Uterus (tissue), 4 donors: ENCODE measurements around the gene ZNF410. TPM values are rescaled to one million over a fixed set of nuclear protein-coding genes. Genes with fewer than 3 reads are reported as not detected.

Experiments
- DNase-seq, 2 donors: peaks; one replicate each; pipeline ENCODE4 v3.0.0-alpha.2; 2019 to 2020
- H3K27ac ChIP-seq, 2 donors: fragments of 200-600 bp; sonication (generic); 1 replicate in 1 of 2; 2 replicates in 1 of 2; pipeline ENCODE4 v1.5.1; 2016 to 2018
- H3K27me3 ChIP-seq, 2 donors: fragments of 200-600 bp; sonication (generic); one replicate each; pipeline ENCODE4 v1.5.1; 2018 to 2019; ENCODE audit warnings: control low read depth in 1 of 2
- H3K36me3 ChIP-seq, 2 donors: fragments of 200-600 bp; sonication (generic); one replicate each; pipeline ENCODE4 v1.5.1; 2019; ENCODE audit warnings: control low read depth in 1 of 2
- H3K4me1 ChIP-seq, 2 donors: fragments of 200-600 bp; sonication (generic); one replicate each; pipeline ENCODE4 v1.5.1; 2018 to 2019; ENCODE audit warnings: control low read depth in 1 of 2
- H3K4me3 ChIP-seq, 2 donors: fragments of 200-600 bp; sonication (generic); 1 replicate in 1 of 2; 2 replicates in 1 of 2; pipeline ENCODE4 v1.5.1; 2018 to 2019; ENCODE audit warnings: mild to moderate bottlenecking in 1 of 2
- H3K9me3 ChIP-seq, 2 donors: fragments of 200-600 bp; sonication (generic); one replicate each; pipeline ENCODE4 v1.5.1; 2019; ENCODE audit warnings: control low read depth in 1 of 2
- POLR2A ChIP-seq, 2 donors: fragments of 450-650 bp; IDR thresholded peaks; one replicate each; pipeline ENCODE4 v1.6.1; 2016; ENCODE audit warnings: antibody characterized with exemption in 2 of 2, mild to moderate bottlenecking in 1 of 2, moderate library complexity in 1 of 2
- intact Hi-C: fragments of 100-400 bp; cut with DNase I; formaldehyde crosslinking; loops from one replicate; pipeline ENCODE4 v1.15.1; 2023; ENCODE audit warnings: low total_unique reads
- total RNA-seq, 4 donors: library from RNA; depleted of rRNA in 3 of 4; stranded (reverse); fragments of >200 nt in 3 of 4; gene quantifications; one replicate each; pipeline versions ENCODE4 v1.1.0 to v1.2.4, GENCODE V29; 2014 to 2023
- TF ChIP-seq, protein P1 (sequence below), 4 experiments: fragments of 200-600 bp in 2 of 4; fragments of 450-650 bp in 2 of 4; sonication (generic) in 2 of 4; IDR thresholded peaks; one replicate each; pipeline ENCODE4 v1.5.1; 2016 to 2019; ENCODE audit warnings: antibody characterized with exemption in 4 of 4, mild to moderate bottlenecking in 2 of 4, moderate library complexity in 1 of 4
- donor health status: DM: yes; HTN: yes; CAD: no.

ZNF410 gene
- total RNA-seq, 4 donors from 2014 or later, result 48.8 to 93.7 (median 58.2) TPM

DNA sequence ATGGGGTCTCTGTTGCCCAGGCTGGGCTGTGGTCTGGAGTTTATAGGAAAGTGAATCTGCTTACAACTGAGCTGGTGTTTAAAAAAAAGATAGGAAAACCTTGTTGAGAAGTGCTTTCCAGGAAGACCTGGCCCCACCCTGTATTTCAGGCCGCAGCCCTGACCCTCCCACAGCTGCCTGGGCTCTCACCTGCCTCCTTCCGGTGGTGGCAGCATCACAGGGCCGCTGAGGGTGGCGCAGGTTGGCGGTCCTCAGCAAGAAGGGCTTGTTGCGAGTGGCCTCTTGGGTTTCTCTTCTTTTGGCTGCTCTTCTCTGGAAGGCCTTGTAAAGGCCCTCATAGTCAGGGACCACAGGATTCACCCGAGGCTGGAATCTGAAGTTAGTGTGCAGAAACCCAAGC, 55.5 kb downstream of the ZNF410 start:
- Histone ChIP-seq H3K9me3 (no peaks in the 10 kb centered on the region), H3K27me3 (no peaks in the 10 kb centered on the region), H3K27ac (no peak overlapping the region), H3K36me3 (no peaks in the 10 kb centered on the region), H3K4me3 (no peak overlapping the region), H3K4me1 (no peaks in the 10 kb centered on the region)
- no peak for DNase-seq
- TF ChIP-seq, protein P1, sequence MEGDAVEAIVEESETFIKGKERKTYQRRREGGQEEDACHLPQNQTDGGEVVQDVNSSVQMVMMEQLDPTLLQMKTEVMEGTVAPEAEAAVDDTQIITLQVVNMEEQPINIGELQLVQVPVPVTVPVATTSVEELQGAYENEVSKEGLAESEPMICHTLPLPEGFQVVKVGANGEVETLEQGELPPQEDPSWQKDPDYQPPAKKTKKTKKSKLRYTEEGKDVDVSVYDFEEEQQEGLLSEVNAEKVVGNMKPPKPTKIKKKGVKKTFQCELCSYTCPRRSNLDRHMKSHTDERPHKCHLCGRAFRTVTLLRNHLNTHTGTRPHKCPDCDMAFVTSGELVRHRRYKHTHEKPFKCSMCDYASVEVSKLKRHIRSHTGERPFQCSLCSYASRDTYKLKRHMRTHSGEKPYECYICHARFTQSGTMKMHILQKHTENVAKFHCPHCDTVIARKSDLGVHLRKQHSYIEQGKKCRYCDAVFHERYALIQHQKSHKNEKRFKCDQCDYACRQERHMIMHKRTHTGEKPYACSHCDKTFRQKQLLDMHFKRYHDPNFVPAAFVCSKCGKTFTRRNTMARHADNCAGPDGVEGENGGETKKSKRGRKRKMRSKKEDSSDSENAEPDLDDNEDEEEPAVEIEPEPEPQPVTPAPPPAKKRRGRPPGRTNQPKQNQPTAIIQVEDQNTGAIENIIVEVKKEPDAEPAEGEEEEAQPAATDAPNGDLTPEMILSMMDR (IDR thresholded peaks at IDR 0.05), result no peak
- no peak for TF ChIP-seq POLR2A (IDR thresholded peaks at IDR 0.05)
- intact Hi-C loops, result no loop called here

DNA sequence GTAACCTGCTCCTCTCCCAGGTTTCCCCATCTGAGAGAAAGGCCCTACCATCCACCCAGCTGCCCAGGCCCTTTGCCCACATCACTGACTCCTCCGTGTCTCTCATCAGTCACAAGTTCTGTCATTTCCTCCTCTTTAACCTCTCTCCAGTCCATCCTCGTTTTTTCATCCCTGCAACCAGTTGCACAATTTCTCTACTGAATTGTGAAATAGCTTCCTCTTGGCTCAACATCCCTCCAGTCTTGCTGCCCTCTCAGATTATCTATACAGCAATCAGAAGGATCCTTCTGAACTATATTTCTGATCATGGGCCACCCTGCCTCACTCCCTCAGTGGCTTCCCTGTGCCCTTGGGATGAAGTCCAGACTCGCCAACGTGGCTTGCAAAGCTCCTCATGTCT, 56.4 kb downstream of the ZNF410 start:
- Histone ChIP-seq H3K9me3 (no peaks in the 10 kb centered on the region), H3K27ac (peak overlapping the region in 1 of 2 donors; percentile 10), H3K4me1 (no peaks in the 10 kb centered on the region), H3K27me3 (no peaks in the 10 kb centered on the region), H3K4me3 (no peak overlapping the region), H3K36me3 (no peaks in the 10 kb centered on the region)
- peak in 1 of 2 donors; percentile 28 for DNase-seq
- no peak for TF ChIP-seq POLR2A (IDR thresholded peaks at IDR 0.05)
- TF ChIP-seq, protein P1 (IDR thresholded peaks at IDR 0.05), result no peak
- intact Hi-C loops, result no loop called here

DNA sequence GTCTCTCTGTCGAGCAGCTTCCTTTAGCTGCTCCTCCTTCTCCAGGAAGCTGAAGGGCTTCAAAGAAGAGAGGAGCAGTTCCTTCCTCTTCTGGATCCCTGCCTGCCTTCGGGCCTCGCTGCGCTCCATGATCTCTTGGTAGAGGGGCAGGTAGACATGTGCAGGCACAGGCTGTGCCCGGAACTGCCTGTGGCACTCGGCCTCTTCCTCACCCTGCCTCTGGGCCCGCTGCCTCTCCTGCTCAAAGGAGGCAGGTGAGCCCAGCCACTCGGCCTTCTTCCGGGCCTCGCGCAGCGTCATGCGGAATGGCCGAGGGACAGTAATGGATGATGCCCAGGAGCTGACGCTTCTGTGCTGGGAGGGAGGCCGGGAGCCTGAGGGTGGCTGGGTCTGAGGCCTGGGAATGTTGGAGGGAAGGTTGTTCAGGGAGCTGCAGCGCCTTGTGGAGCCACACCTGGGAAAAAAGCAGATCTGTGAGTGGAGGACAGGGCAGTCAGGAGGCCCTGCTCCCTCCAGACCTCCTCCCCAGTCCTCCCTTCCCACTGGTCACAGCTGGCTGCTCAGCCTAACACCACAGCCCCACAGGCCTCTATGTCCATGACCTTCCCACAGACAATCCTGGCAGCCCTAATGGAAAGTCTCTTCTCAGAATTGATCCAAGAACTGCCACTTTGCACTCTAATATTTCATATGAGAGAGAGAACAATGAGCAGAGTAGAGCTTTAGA, 57.9 kb downstream of the ZNF410 start:
- DNase-seq, result no peak
- Histone ChIP-seq H3K4me3 (no peak overlapping the region), H3K36me3 (no peaks in the 10 kb centered on the region), H3K27me3 (no peaks in the 10 kb centered on the region), H3K4me1 (no peaks in the 10 kb centered on the region), H3K9me3 (no peaks in the 10 kb centered on the region), H3K27ac (no peak overlapping the region)
- intact Hi-C loops, result no loop called here
- no peak for TF ChIP-seq POLR2A (IDR thresholded peaks at IDR 0.05)
- TF ChIP-seq, protein P1 (IDR thresholded peaks at IDR 0.05), result no peak

DNA sequence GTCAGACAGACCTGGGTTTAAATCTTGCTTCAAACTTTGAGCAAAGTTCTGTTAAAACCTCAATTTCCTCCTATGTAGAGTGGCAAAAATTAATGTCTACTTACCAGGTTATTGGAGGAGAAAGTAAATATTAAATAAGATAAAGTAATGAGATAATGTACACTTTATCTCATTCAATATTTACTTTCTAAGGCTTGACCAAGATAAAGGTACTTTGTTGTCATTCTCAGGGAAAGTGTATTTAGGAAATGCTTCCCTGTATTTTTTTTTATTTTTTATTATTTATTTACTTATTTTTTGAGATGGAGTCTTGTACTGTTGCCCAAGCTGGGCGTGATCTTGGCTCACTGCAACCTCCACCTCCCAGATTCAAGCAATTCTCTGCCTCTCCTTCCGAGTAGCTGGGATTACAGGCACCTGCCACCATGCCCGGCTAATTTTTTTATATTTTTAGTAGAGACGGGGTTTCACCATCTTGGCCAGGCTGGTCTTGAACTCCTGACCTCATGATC, 58.6 kb downstream of the ZNF410 start:
- DNase-seq, result no peak
- no peaks in the 10 kb centered on the region for H3K27me3 ChIP-seq
- intact Hi-C loops, result no loop called here
- no peak overlapping the region for H3K27ac ChIP-seq
- TF ChIP-seq, protein P1 (IDR thresholded peaks at IDR 0.05), result no peak
- TF ChIP-seq POLR2A (IDR thresholded peaks at IDR 0.05), result no peak
- H3K4me1 ChIP-seq, result no peaks in the 10 kb centered on the region
- H3K36me3 ChIP-seq, result no peaks in the 10 kb centered on the region
- H3K9me3 ChIP-seq, result no peaks in the 10 kb centered on the region
- H3K4me3 ChIP-seq, result no peak overlapping the region
